A549 treated with Mapracorat at 1 μM for 4 hours (cell line): ENCODE results near the gene ADISSP. TPM values are rescaled to one million over a fixed set of nuclear protein-coding genes. Genes with fewer than 3 reads are reported as not detected.

Experiments
- total RNA-seq: library from RNA; stranded (reverse); fragments of 200-300 nt; extraction: Qiagen RNA extraction; gene quantifications from 5 replicates; pipeline ENCODE4 v1.2.3, GENCODE V29; 2022

ADISSP gene
- total RNA-seq, result 101 to 173 TPM (median 159 TPM) in 5 replicates

DNA sequence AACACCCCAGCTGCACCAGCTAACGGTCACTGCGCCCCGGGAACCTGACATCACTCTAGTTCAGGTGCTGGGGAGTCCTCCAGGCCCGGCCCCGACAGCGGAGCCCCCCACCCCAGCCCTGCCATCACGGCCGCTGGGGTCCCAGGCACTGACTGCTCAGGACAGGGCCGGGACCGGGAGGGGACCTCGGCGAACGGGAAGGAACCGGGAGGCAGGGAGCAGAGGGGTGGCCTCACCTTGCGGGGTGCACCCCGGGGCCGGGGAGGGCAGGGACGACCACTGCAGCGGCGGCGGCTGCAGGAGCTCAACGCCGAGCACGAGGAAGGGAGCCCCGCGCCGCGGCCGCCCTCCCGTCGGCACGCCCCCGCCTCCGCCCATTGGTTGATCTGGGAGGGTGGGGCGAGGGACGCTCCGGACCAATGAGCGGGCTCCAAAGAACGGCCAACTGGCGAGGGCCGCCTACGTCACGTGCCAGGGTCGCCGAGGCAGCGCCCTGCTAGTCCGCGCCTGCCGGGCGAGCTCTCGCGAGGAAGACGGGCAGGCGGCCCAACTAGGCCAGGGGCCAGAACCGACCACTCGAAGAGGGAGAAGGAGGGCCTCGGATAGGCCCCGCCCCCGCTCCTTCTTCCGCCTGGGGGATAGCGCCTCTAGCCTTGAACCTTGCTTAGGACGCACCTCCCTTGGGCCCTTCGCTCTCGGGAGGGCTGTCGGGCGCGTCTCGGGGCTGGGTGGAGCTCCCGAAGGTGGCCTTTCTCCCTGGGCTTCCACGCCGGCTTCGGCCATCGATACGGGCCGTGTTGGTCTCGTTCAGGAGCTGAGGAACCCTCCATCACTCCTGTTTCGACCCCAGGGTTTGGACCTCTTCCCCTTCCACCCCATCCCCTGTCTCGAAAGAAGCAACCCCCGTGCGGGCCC is at the start of gene ADISSP:
ADISSP (minus strand) TSS at position 327 of the 915 bp plus-strand sequence. CDS start 7,653 bp downstream, outside the sequence.

DNA sequence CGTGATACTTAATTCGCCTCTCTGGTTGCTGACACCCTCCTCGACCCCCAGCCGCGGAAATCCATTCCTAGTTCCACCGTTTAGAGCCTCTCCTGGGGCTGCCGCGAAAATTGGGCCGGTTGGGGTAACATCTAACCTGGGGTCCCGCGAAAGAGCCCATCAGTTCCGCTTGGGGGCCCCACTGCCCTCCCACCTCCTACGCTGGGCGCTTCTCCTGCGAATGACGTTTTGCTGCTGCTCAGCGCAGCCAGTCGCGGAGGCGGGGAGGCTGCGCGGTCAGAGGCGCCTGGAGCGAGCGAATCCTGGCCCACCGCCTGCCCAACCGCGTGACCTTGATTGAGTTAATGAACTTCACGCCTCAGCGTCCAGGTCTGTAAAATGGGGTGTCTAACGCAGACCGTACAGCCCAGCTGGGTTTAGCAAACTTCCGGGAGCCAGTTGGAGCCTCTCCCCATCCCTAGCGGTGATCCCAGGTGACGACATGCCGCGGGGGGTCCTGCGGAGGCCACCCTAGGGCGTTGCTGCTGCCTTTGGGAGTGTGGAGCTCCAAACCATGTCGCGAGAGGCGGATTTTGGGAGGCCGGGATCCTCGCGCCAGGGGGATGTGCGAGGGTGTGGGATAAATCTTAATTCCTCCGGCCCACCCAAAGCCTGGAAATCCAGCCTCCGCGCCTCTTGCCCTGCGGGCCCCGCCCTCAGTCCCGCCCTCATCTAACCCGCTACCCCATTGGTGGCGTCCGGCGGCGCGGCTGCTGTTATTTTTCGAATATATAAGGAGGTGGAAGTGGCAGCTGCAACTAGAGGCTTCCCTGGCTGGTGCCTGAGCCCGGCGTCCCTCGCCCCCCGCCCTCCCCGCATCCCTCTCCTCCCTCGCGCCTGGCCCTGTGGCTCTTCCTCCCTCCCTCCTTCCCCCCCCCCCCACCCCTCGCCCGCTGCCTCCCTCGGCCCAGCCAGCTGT is 28.2 kb upstream of the ADISSP start, which contains the start of gene CDC25B:
CDC25B (plus strand) TSS at position 800 of the 958 bp plus-strand sequence. CDS start 222 bp downstream, outside the sequence.

DNA sequence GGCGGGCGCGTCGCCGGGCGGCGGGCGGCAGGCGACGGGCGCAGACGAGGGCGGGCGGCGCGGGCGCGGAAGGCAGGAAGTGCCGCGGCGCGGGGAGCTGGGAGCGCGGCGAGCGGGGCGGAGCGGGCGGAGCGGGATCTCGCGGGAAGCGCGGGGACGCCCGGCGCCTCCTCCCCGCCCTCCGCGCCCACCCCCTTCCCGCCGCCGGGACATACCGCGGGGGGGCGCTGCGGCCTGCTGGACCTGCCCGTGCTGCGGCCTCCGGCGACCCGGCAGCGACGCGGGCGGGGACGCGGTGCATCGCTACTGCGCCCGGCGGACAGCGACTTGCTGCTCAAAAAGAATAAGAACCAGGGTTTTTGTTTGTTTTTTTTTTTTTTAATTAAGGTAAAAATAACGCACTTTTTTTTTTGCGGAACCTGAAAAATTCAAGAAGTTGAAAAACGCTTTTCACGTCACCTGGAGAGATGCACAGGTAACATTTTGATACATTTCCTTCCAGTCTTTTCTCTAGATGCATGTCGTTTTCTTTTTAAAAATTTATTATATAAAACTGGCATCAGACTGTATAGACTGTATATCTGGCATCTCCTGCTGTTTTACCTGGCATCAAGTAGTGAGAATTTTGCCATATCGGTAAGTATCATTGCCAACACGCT is 19.2 kb upstream of the ADISSP start, which contains the start of gene CENPB:
CENPB (minus strand) TSS at position 76 of the 659 bp plus-strand sequence. CDS start 257 bp downstream, outside the sequence.

DNA sequence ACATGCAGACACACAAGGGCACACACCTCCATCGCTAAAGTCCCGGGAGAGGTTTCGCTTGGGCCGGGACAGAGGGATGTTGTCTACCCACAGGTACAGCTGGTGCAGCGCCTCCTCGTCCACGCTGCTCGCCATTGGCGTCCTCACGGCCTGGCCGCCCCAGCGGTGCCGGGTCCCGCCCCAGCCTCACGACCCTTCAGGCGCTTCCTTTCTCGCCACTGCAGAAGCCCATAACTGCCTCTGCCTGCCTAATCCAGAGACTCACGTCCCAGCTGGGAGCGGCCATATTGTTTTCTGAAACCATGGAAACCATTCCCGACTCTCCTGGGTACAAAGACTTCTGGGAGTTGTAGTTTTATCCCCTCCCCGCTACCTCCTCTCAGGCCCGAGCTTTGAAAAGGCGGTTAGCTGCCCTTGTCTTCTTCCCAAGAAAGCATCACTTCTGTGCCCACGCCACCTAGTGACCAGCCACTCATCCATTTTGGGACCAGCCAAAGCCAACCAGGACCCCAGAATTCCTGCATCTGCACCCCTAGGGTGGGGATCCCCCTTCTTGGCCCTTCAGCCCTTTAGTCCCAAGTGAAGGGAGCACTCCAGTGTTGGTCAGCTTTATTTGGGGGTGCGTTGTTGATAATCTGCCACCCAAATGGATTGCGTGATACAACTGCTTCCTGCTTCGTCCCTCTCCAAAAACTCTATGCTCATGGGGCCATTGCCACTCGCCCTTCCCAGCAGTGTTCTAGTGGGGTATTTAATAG is 13.8 kb upstream of the ADISSP start, which contains the start of gene SPEF1:
SPEF1 (minus strand) TSS at position 296 of the 758 bp plus-strand sequence; CDS start at position 135, 161 bp downstream.

DNA sequence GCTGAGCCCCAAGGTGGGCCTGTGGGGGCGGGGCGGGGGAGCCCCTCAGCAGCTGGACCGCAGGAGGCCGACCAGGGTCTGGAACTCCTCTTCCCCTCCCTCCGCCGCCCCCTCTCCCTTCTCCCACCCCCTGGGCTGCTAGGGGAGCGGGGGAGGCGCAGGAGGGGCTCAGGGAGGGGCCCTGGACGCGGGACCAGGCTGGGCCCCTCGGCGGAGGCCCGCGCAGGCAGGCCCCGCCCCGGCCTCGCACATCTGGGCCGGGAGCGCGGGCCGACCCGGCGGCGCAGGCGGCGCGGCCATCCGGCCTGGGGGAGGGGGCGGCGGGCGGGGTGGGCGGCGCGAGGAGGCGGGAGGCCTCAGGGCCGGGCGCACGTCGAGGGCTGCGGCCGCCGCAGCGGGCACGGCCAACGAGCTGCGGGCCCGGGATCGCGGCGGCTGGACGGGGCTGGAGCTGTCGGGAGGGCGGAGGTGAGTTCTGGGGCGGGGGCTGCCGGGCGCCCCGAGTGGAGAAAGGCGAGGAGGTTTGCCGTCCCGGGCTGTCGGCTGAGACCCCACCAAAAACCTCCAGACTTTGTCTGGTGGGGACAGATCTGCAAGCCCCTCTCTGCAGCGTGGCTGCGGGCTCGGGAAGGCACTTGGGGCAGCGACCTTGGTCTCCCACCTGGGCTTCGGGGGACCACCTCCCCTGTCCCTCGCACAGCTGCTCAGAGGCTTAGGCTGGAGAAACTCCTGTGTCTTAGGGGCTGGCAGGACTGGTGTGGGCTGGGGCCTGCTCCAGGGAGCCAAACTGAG is 35.0 kb downstream of the ADISSP start, which contains the start of gene HSPA12B:
HSPA12B (plus strand) TSS at position 359 of the 792 bp plus-strand sequence. CDS start 5,990 bp downstream, outside the sequence.

DNA sequence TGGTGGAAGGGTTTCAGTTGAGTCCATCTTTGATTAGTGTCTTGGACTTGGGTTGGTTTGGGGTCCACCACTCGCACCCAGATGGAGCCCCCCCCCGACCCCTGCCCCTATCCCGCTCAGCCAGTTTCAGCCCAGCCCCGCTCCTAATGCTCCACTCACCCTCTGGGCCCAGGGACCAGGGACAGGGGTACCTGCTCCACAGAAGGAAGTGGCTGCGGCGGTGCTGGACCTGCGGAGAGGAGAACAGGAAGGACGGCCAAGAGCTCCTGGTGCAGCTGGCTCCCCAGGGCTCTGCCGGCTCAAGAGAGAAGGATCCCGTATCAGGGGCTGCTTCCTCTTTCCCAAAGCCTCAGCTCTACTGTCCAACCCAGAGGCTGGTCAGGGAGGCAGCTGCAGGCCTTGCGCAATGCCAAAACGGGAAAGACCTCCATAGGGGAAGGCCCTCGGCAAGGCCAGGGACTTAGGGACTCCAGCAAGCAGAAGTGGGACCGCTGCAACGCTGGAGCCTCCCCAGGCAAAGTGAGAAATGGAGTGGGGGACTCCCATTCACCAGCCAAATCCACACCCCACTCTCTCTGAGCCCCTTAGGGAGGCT is 55.2 kb downstream of the ADISSP start, which contains the start of gene SIGLEC1:
SIGLEC1 (minus strand) TSS at position 322 of the 595 bp plus-strand sequence. CDS start 5,472 bp downstream, outside the sequence.

Other genes with a start within 250 kb of the ADISSP start
- gene GFRA4, start 104.4 kb downstream of the ADISSP start, total RNA-seq, result not detected in 5 replicates
- 0.05 to 0.09 TPM (median 0.08 TPM) in 4 of 5 replicates, not detected in the other for gene ADAM33, start 85.7 kb downstream of the ADISSP start, total RNA-seq
- 0.01 to 0.02 TPM (median 0.02 TPM) in 3 of 5 replicates, not detected in the others for gene SIGLEC1, start 55.2 kb downstream of the ADISSP start, total RNA-seq
- 0.25 to 0.74 TPM (median 0.53 TPM) in 5 replicates for gene HSPA12B, start 35.1 kb downstream of the ADISSP start, total RNA-seq
- 1.3 to 2.4 TPM (median 1.9 TPM) in 5 replicates for gene SPEF1, start 13.7 kb upstream of the ADISSP start, total RNA-seq
- 91.9 to 125 TPM (median 122 TPM) in 5 replicates for gene CENPB, start 19.0 kb upstream of the ADISSP start, total RNA-seq
- 175 to 224 TPM (median 220 TPM) in 5 replicates for gene CDC25B, start 28.6 kb upstream of the ADISSP start, total RNA-seq
- 13.9 to 18.8 TPM (median 18.3 TPM) in 5 replicates for gene AP5S1, start 52.8 kb upstream of the ADISSP start, total RNA-seq
- 17.1 to 22.8 TPM (median 21.8 TPM) in 5 replicates for gene MAVS, start 79.1 kb upstream of the ADISSP start, total RNA-seq
- gene PANK2, start 121.6 kb upstream of the ADISSP start, total RNA-seq, result 54.4 to 62.4 TPM (median 55.7 TPM) in 5 replicates
- gene RNF24, start 247.8 kb upstream of the ADISSP start, total RNA-seq, result 12.8 to 15.8 TPM (median 15.4 TPM) in 5 replicates